ENCODE data around the gene TPGS1.

Gene TPGS1

GRCh38 chr19:507286-508203 is at the start of gene TPGS1:
TPGS1 (plus strand) TSS chr19:507497; CDS start chr19:507507, 10 bp downstream.
- DNase-seq (ENCODE audit: low read depth, low spot score) = peak; percentile 75
- TF ChIP-seq, protein P1, sequence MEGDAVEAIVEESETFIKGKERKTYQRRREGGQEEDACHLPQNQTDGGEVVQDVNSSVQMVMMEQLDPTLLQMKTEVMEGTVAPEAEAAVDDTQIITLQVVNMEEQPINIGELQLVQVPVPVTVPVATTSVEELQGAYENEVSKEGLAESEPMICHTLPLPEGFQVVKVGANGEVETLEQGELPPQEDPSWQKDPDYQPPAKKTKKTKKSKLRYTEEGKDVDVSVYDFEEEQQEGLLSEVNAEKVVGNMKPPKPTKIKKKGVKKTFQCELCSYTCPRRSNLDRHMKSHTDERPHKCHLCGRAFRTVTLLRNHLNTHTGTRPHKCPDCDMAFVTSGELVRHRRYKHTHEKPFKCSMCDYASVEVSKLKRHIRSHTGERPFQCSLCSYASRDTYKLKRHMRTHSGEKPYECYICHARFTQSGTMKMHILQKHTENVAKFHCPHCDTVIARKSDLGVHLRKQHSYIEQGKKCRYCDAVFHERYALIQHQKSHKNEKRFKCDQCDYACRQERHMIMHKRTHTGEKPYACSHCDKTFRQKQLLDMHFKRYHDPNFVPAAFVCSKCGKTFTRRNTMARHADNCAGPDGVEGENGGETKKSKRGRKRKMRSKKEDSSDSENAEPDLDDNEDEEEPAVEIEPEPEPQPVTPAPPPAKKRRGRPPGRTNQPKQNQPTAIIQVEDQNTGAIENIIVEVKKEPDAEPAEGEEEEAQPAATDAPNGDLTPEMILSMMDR (IDR thresholded peaks at IDR 0.05; ENCODE audit: low read depth, low read length) = no peak
- H3K4me3 ChIP-seq (ENCODE audit: low read depth, low read length) = peak within 1 kb of the TSS; percentile 77
- in situ Hi-C loops (cut with HindIII; ENCODE audit: low sequenced_read_pairs) = no loop called here

DNA sequence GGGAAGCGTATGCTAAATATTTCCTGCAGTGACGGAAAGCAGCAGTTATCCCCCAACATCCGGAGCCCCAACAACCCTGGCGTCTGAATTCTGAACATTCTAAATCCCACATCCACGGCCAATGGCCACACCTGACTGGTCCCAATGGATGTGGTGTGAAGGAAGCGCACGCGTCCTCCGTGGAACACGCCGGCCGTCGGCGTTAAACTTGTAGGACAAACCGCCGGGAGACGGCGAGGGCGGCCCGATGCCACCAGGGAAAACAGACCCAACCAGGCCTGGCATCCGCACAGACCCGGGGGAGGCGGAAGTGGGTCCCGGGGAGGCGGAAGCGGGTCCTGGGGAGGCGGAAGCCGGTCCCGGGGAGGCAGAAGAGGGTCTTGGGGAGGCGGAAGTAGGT is 49.7 kb upstream of the TPGS1 start:
- TF ChIP-seq, protein P1 (IDR thresholded peaks at IDR 0.05; ENCODE audit: low read depth, low read length) = no peak
- in situ Hi-C loops (cut with HindIII; ENCODE audit: low sequenced_read_pairs) = no loop called here
- H3K4me3 ChIP-seq (ENCODE audit: low read depth, low read length) = no peak overlapping the region
- no peak for DNase-seq (ENCODE audit: low read depth, low spot score)

DNA sequence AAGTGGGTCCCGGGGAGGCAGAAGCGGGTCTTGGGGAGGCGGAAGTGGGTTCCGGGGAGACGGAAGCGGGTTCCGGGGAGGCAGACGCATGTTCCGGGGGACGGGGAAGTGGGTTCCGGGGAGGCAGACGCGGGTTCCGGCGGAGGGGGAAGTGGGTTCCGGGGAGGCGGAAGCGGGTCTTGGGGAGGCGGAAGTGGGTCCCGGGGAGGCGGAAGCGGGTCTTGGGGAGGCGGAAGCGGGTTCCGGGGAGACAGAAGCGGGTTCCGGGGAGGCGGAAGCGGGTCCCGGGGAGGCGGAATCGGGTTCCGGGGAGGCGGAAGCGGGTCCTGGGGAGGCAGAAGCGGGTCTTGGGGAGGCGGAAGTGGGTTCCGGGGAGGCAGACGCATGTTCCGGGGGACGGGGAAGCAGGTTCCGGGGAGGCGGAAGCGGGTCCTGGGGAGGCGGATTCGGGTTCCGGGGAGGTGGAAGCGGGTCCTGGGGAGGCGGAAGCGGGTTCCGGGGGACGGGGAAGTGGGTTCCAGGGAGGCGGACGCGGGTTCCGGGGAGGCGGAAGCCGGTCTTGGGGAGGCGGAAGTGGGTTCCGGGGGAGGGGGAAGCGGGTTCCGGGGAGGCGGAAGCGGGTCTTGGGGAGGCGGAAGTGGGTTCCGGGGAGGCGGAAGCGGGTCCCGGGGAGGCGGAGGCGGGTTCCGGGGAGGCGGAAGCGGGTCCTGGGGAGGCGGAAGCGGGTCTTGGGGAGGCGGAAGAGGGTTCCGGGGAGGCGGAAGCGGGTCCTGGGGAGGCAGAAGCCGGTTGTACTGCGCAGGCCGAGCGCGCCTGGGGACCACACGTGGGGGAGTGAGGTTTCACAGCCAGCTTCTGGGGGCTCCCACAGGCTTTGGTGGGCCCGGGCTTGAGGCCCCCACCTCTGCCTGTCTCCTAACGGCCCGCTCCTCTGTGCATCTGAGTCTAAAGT is 48.9 kb upstream of the TPGS1 start:
- TF ChIP-seq, protein P1 (IDR thresholded peaks at IDR 0.05; ENCODE audit: low read depth, low read length) = no peak
- no peak overlapping the region for H3K4me3 ChIP-seq (ENCODE audit: low read depth, low read length)
- no peak for DNase-seq (ENCODE audit: low read depth, low spot score)
- in situ Hi-C loops (cut with HindIII; ENCODE audit: low sequenced_read_pairs) = no loop called here

GRCh38 chr19:459724-460511 is 47.4 kb upstream of the TPGS1 start:
- in situ Hi-C loops (cut with HindIII; ENCODE audit: low sequenced_read_pairs) = no loop called here
- TF ChIP-seq, protein P1 (IDR thresholded peaks at IDR 0.05; ENCODE audit: low read depth, low read length) = no peak
- DNase-seq (ENCODE audit: low read depth, low spot score) = peak; percentile 40
- H3K4me3 ChIP-seq (ENCODE audit: low read depth, low read length) = peak overlapping the region; percentile 46

DNA sequence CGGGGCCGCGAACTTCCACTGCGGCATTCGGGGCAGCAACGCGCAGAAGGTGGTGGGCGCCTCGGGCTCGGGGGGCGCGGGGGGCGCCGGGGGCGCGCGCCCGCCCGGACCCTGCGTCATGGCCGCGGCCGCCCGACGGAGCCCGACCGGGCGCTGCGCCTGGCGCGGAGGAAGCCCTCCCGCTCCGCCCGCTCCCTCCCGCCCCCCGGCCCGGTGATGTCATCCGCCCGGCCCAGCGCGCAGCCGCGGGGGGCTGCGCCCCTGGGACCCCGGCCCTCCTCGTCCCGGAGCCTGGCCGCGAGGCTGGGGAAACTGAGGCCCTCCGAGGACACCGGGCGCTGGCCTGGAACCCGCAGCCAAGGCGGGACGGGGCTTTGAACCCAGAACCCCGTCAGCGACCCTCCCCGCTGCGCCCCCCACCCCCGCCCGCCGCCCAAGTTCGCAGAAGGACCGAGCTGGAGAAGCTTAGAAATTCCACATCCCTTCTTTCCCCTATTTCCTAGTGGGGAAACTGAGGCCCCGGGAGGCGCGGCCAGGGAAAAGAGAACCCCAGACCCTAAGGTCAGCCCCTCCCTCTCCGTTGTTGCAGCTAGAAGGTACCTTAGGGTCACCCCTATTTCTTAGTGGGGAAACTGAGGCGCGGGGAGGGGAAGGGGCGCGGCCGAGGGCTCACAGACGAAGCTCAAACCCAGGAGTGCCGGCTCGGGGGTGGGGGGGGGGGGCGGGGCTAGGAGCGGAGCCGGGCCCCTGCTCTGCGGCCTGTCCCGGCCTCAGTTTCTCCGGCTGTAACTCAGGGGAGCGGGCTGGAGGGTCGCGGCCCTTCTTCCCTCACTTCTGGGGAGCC is 46.2 kb upstream of the TPGS1 start, which contains the start of gene SHC2:
Gene SHC2 (minus strand): TSS at position 157 of the 844 bp plus-strand sequence. CDS start 37 bp downstream, at position 120.
- no peak for DNase-seq (ENCODE audit: low read depth, low spot score)
- TF ChIP-seq, protein P1 (IDR thresholded peaks at IDR 0.05; ENCODE audit: low read depth, low read length) = no peak
- H3K4me3 ChIP-seq (ENCODE audit: low read depth, low read length) = peak within 1 kb of the TSS; percentile 46
- in situ Hi-C loops (cut with HindIII; ENCODE audit: low sequenced_read_pairs) = no loop called here
